ENCODE data around the gene ALKBH5. TPM values are rescaled to one million over a fixed set of nuclear protein-coding genes. Genes with fewer than 3 reads are reported as not detected.

The ALKBH5 gene
- total and polyA plus RNA-seq, 2 experiments from 2014 or later: 56.6 to 78.3 TPM

- no peaks in the 10 kb centered on the region for H3K4me1 ChIP-seq (ENCODE audit: insufficient read depth)
- no peaks in the 10 kb centered on the region for H3K36me3 ChIP-seq (replicated peaks; ENCODE audit: insufficient read depth, low read depth)
- H4K20me1 ChIP-seq (ENCODE audit: insufficient read depth, poor library complexity, severe bottlenecking): no peaks in the 10 kb centered on the region
- H3K9me2 ChIP-seq (replicated peaks; ENCODE audit: insufficient read depth): no peaks in the 10 kb centered on the region
- peak; percentile 80 for DNase-seq (ENCODE audit: low spot score)
- H3K79me2 ChIP-seq: no peaks in the 10 kb centered on the region
- H3K9me3 ChIP-seq (ENCODE audit: low read depth): no peaks in the 10 kb centered on the region
- no peak overlapping the region for H2AFZ ChIP-seq
- H3K27ac ChIP-seq: no peak overlapping the region
- H3K27me3 ChIP-seq: no peaks in the 10 kb centered on the region
- no peak for TF ChIP-seq EZH2phosphoT487 (IDR thresholded peaks at IDR 0.05; ENCODE audit: low read depth, severe bottlenecking, unreplicated experiment)
- peak; percentile 74 for TF ChIP-seq CTCF (IDR thresholded peaks at IDR 0.05; ENCODE audit: poor library complexity)
- WGBS (ENCODE audit: low lambda C conversion rate, missing lambda C conversion rate): 44% methylated on average over 9 of the region's 9 CpGs
- no peak overlapping the region for H3K4me3 ChIP-seq
- H3K4me2 ChIP-seq: no peak overlapping the region
Observed at GRCh38 chr17:18248300-18248731, 64.7 kb downstream of the ALKBH5 start.

GRCh38 chr17:18248811-18249210, 65.2 kb downstream of the ALKBH5 start:
- Histone ChIP-seq H2AFZ (no peak overlapping the region), H3K9me3 (ENCODE audit: low read depth) (no peaks in the 10 kb centered on the region), H3K9me2 (replicated peaks; ENCODE audit: insufficient read depth) (no peaks in the 10 kb centered on the region), H3K4me2 (no peak overlapping the region), H3K27me3 (no peaks in the 10 kb centered on the region), H3K27ac (no peak overlapping the region), H3K36me3 (replicated peaks; ENCODE audit: insufficient read depth, low read depth) (no peaks in the 10 kb centered on the region), H3K4me3 (no peak overlapping the region), H4K20me1 (ENCODE audit: insufficient read depth, poor library complexity, severe bottlenecking) (no peaks in the 10 kb centered on the region), H3K79me2 (no peaks in the 10 kb centered on the region), H3K4me1 (ENCODE audit: insufficient read depth) (no peaks in the 10 kb centered on the region)
- TF ChIP-seq EZH2 (IDR thresholded peaks at IDR 0.05; ENCODE audit: borderline replicate concordance) (no peak), CTCF (IDR thresholded peaks at IDR 0.05; ENCODE audit: poor library complexity) (no peak), EZH2phosphoT487 (IDR thresholded peaks at IDR 0.05; ENCODE audit: low read depth, severe bottlenecking, unreplicated experiment) (no peak)
- DNase-seq (ENCODE audit: low spot score): no peak
- WGBS (ENCODE audit: low lambda C conversion rate, missing lambda C conversion rate): 97% methylated on average over 7 of the region's 7 CpGs

- H3K9me2 ChIP-seq (replicated peaks; ENCODE audit: insufficient read depth): no peaks in the 10 kb centered on the region
- peaks cover 2% of the 10 kb centered on the region for H3K79me2 ChIP-seq
- H2AFZ ChIP-seq: no peak overlapping the region
- no peak overlapping the region for H3K4me3 ChIP-seq
- TF ChIP-seq CTCF (IDR thresholded peaks at IDR 0.05; ENCODE audit: poor library complexity): no peak
- H3K4me2 ChIP-seq: no peak overlapping the region
- H3K4me1 ChIP-seq (ENCODE audit: insufficient read depth): no peaks in the 10 kb centered on the region
- DNase-seq (ENCODE audit: low spot score): no peak
- H3K27ac ChIP-seq: no peak overlapping the region
- H4K20me1 ChIP-seq (ENCODE audit: insufficient read depth, poor library complexity, severe bottlenecking): no peaks in the 10 kb centered on the region
- H3K27me3 ChIP-seq: no peaks in the 10 kb centered on the region
- no peaks in the 10 kb centered on the region for H3K9me3 ChIP-seq (ENCODE audit: low read depth)
- WGBS (ENCODE audit: low lambda C conversion rate, missing lambda C conversion rate): 94% methylated on average over 9 of the region's 9 CpGs
- no peaks in the 10 kb centered on the region for H3K36me3 ChIP-seq (replicated peaks; ENCODE audit: insufficient read depth, low read depth)
Observed at GRCh38 chr17:18250259-18250658, 66.6 kb downstream of the ALKBH5 start.

GRCh38 chr17:18250708-18251107, 67.1 kb downstream of the ALKBH5 start:
- Histone ChIP-seq H3K4me1 (ENCODE audit: insufficient read depth) (no peaks in the 10 kb centered on the region), H3K4me2 (no peak overlapping the region), H2AFZ (no peak overlapping the region), H3K27ac (no peak overlapping the region), H3K9me2 (replicated peaks; ENCODE audit: insufficient read depth) (no peaks in the 10 kb centered on the region), H3K9me3 (ENCODE audit: low read depth) (no peaks in the 10 kb centered on the region), H3K27me3 (no peaks in the 10 kb centered on the region), H4K20me1 (ENCODE audit: insufficient read depth, poor library complexity, severe bottlenecking) (peaks cover 2% of the 10 kb centered on the region), H3K36me3 (replicated peaks; ENCODE audit: insufficient read depth, low read depth) (no peaks in the 10 kb centered on the region), H3K4me3 (no peak overlapping the region), H3K79me2 (peaks cover 7% of the 10 kb centered on the region)
- no peak for DNase-seq (ENCODE audit: low spot score)
- TF ChIP-seq EZH2 (IDR thresholded peaks at IDR 0.05; ENCODE audit: borderline replicate concordance): no peak
- no peak for TF ChIP-seq CTCF (IDR thresholded peaks at IDR 0.05; ENCODE audit: poor library complexity)
- TF ChIP-seq EZH2phosphoT487 (IDR thresholded peaks at IDR 0.05; ENCODE audit: low read depth, severe bottlenecking, unreplicated experiment): no peak
- WGBS (ENCODE audit: low lambda C conversion rate, missing lambda C conversion rate): 94% methylated on average over 14 of the region's 14 CpGs
